HG03439 (cell line): Measurements from ENCODE around the gene RAPGEF4.
"Not testable (repeated sequence)": the region's sequence is repeated elsewhere in the genome, so short reads cannot be mapped to it uniquely, and the experiment has no call there.

Experiments used
- ATAC-seq: cut with Tn5 transposase; IDR thresholded peaks from one replicate; pipeline ENCODE4 v1.9.1; 2021; ENCODE audit warnings: mild to moderate bottlenecking, moderate library complexity; ENCODE audit not compliant: unreplicated experiment

The RAPGEF4 gene

DNA sequence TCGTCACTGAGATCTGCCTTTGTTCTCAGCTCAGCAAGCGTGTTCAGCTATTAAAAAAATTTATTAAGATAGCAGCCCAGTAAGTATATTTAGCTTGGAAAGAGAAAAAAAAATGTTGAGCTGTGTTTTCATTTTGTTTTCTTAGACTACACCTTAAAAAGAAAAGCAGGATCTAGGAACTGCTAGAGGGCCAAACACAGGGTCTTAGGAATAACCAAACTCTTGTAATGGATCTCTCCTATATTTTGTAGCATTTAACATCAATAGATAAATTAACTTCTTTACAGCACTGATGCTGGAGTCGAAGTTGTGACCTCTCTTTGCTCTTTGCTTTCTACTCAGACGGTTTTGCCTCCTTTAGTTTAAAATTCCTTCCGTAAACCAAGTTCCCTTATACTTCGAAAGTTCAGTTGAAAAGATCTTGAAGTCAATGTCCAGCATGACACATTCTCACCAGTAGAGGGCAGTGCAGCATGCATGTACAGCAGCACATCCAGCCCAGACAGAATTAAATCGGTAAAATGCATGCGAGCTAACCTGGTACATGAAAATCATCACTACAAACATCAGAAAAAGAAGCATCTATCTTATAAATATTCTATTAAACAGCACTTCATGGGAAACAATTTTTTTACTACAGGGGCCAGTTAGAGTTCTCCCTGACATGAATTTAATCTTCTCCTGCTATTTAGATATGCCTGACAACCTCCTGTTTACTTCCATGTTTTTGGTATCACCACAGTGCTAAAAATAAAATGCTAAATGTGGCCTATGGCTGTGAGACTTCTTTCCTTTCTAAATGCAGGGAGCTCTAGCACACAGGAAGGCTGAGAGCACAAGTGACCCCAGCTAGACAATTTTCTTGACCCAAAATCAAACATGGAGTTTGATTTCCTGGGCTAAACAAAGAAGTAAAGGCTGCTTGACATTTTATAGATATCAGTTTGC, 291.8 kb downstream of the RAPGEF4 start:
- ATAC-seq: no peak

DNA sequence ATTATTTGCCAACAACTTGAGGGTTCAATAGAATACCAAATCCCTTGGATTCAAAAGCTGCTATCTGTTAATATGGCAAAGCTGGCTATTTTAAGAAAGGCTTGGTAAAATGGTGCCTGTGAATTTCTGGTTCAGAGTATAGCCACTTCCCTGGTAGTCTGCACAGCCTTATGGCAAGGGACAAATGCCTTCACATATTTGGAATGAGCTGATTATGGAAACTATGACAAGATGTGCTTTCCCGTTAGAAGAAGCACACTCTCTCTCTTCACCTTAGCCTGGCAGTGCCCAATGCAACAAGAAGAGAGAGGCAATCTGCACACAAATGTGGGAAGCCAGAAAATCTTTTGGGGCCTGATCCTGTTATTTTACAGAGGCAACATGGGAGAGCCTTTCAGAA, 292.5 kb downstream of the RAPGEF4 start:
- ATAC-seq: no peak

DNA sequence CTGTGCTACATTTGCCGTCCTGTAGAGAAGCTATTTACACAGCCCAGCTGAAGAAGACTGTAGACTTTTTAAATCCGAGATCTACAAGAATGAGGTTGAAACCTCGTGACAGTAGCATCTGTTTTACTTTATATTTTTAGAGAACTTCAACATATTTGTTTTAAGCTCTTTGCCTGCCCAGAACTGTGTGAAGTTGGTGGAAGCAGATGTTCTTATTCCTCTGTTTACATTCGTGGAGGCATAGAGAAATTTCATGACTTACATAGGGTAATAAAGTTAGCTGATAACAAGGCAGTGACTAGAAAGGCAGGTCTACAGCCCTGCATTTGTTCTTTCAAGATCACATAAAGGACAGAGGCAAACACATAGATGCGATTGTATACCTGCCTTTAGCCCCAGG, 293.0 kb downstream of the RAPGEF4 start:
- ATAC-seq: no peak

DNA sequence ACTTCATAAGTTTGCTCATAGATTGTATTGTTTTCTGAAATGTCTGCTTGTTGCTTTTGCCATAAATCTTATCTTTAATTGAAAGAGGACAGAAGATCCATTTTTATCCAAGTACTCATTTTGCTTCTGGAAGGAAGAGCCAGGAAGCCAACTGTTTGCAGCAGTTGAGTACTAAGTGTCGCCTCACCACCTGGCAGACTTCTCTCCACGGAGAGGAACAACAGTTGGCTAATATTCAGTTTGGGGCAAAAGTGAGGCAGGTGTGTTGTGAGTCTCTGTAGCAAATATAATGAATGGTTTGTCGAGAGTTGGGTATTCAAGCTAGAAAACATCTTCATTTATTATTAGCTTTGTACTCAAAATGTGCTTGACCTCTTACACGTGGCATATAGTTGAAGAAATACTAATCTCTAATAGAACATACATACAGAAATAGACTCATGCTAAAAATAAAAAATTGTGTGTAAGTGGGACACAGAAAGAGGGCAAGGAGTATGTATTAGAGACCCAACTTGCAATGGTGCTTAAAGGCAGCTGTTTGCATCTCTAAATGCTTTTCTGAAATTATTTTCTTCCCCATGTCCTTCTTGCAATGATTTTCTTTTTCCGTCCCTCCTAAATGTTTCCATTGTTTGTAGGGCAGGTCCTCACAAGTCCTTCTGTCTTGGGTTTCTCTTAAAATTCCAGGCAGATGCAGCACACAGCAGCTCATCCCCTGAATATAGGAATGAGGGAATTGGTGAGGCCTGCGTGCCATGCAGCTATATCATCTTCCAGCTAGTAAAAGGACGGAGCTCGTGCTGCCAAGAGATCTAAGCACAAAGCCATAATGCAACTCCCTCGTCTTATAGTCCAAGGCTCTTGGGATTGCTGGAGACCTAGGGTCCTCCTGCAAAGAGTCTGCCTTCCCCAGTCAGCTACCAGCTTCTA, 295.2 kb downstream of the RAPGEF4 start:
- ATAC-seq: no peak

DNA sequence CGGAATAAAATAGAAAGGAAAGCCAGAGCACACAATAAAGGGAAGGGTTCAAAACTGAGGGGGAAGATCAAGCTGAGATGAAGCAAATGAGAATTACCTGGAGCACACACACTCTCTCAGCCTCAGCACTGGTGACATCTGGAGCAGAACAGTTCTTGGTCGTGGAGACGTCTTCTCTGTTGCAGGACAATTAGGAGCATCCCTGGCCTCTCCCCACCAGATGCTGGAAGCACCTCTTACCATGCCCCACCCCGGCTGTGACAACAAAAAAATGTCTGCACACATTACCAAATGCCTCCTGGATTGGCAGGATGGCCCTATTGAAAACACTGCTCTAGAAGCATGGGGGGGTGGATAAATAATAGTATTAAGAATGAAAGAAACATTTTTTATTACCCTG, 296.4 kb downstream of the RAPGEF4 start:
- no peak for ATAC-seq

DNA sequence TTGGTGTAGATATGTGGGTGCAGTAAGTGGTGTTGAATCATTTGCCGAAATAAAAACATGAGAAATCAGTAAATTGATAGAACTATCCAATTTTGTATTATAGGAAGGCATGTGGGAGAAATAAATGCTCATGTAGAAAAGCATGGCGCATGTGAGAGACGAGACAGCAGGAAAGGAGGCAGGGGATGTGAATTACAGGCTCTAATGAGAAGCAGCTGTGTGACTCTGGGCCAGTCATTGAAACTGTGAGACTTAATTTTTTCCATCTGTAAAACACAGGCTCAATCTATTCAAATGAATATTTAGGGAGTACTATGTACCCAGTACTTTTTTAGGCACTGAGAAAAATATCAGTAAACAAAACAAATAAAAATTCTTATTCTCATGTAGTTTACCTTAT, 297.4 kb downstream of the RAPGEF4 start:
- ATAC-seq: no peak

DNA sequence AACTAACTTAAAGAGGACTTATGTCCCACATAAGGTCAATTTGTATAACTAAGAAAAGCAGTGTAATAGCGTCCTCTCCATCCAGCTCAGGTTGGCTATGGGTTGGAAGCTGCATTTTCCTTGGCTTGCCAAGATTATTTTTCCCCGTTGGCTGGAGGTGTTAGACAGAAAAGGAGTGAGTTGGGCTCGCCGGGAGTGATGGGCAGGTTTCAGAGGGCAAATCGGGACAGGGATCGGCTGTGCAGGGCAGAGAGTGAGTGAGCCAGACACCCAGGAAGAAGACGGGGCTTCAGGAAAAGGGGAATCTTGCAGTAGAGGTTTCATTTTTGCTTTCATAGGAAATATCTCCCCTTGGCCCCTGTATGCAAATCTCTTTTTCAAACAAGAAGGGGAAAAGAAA, 298.5 kb downstream of the RAPGEF4 start:
- no peak for ATAC-seq

DNA sequence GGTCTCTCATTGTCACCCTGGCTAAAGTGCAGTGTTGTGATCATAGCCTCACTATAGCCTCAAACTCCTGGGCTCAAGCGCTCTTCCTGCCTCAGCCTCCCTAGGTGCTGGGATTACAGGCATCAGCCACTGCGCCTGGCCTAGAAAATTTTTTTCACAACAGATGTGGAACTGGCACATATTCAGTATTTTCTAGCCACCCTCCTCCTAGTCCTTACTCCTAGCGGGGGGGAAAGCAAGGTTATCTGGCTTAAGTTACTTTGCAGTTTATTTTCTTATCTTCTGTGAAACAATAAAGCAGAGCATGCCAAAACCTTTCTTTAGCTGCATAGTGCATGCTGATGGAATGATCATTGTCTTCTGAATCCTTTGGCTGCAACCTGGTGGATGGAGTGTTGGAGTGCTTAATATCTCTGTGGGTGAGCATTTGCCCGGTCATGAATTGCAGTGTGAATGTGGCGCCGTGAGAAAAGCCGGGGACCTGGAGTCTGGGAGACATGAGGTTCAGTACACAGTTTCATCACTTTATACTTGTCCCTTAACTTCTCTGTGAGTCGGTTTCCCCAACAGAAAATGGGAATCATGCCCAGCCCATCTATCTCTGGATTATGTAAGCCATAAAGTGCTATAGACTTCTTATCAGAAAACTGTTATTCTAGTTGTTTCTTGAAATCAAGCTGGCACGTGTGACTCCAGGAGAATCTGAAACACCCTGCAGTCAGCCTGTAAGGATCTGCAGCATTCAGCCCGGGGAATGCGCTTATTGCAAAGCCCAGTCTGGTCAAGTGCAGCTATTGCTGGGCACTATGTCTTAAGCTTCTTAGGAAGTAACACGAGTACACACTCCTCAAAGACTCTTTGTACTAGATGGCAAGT, 301.8 kb downstream of the RAPGEF4 start:
- no peak for ATAC-seq

DNA sequence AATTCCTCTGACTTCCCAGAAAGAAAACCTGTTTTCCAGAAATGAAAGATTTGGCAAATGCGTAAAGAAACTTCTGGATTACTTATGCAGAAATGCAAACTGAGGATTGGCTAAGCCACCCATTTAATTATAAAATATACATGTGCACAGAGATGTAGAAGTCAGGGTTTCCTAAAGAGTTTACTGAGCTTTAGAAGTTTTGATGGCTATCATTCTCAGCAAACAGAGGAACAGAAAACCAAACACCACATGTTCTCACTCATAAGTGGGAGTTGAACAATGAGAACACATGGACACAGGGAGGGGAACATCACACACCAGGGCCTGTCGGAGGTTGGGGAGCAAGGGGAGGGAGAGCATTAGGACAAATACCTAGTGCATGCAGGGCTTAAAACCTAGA, 302.6 kb downstream of the RAPGEF4 start:
- ATAC-seq: not testable (repeated sequence)

DNA sequence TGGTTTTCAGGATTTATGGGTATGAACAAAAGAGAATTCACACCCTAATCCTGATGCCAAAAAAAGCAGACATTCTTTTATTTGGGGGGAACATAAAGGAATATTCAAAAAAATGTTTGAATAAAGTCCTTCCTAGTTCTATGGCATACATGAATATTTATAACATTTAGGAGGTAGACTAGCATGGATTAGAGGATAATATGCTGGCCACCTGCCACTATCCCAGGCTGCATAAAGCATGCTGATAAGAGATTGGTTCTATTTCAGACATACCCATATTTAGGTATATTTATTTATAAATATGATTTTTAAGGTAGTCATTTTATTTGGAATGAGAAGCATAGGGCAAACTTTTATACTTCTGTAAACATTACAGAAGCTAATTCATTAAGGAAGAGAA, 305.1 kb downstream of the RAPGEF4 start:
- ATAC-seq: no peak

DNA sequence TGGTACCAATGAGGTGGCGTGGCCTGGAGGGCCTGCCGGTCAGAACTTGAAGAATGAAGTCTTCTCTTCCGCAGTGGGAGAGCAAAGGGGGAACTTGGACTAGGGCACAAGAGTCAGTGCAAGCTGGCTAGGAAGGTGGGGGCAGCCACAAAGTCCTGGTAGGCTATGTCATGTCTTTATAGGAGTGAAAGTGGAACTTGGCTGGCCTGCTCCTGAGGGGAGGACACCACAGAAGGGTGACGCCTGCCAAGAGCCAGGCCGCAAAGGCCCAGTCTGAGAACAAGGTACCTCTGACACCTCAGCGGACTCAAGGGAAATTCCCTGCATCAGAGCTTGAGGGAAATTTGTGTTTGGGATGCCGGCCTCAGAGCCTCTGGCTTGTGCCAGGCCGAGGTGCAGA, 307.8 kb downstream of the RAPGEF4 start:
- no peak for ATAC-seq

DNA sequence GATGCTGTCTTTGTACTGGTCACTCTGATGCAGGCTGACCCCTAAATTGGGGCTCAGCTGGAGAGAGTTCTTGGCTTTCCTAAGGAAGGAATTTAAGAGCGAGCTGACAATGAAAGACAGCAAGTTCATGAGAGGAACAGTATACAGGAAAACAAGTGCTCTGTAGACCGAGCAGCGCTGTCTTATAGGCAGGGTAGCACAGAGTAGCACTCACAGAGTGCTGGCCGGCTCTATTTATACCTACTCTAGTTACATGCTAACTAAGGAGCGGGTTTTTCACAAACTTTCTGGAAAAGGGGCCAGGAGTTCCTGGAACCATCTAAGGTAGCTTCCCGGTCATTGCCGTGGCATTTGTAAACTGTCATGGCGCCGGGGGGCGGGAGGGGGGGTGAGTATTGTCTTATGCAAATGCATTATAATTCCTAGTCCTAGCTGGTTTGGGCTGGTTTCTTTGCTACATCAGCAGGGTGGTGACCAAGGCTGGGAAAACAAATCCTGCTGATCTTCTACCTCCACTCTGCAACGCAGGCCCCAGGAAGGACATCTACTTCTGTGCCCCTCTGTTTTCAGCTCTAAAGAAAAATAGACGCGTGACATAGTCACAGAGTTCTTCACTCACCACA, 308.4 kb downstream of the RAPGEF4 start:
- no peak for ATAC-seq

DNA sequence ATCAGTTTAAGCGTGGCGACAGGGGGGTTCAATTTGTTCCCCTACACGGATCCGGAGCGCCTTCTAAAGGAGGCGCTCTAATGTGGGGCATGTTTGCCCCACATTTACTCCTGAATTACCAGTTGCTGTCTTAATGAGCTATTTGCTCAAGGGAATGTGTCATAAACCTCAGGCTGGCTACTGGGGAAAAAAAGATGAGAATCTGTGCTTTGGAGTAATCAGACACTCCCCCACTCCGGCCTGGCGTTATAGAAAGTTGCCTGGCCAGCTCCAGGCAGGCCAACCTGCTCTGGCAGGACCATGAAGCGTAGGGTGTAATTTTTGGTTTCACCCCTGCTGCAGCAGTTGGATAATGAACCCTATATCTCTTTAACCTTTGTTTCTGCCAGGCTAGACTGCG, 309.0 kb downstream of the RAPGEF4 start:
- ATAC-seq: no peak

DNA sequence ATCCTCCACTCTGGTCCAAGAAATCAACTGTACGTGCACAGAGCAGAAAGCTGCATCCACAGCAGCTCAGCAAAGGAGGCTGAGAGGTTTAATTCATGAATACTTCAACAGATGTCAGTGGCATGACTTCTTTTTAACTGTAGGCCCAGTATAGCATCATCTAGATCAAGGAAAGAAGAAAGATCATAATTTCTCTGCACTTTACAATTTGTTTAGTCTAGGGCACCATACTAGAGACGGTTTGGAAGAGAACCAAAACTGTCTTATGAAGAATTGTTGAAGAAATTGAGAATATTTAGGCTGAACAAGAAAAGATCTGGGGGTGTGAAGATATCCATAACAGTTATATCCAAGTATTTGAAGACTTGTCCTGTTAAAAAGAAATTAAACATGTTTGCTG, 309.5 kb downstream of the RAPGEF4 start:
- no peak for ATAC-seq

DNA sequence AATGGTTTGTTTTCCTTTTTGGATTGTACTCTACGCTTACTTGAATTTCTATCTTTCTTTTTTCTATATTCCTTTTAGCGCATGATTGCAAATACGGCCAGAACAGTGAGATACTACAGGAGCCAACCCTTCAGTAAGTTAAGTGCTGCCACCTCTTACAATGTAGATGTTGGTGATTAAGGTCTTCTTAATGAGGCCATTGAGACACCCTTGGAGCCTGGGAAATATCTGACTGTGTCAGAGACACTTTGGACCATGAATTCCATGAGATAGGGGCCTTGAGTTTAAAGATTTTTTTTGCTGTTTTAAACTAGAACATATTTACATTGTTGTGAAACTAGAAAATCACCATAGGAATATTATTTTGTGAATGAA, 312.9 kb downstream of the RAPGEF4 start:
- no peak for ATAC-seq

DNA sequence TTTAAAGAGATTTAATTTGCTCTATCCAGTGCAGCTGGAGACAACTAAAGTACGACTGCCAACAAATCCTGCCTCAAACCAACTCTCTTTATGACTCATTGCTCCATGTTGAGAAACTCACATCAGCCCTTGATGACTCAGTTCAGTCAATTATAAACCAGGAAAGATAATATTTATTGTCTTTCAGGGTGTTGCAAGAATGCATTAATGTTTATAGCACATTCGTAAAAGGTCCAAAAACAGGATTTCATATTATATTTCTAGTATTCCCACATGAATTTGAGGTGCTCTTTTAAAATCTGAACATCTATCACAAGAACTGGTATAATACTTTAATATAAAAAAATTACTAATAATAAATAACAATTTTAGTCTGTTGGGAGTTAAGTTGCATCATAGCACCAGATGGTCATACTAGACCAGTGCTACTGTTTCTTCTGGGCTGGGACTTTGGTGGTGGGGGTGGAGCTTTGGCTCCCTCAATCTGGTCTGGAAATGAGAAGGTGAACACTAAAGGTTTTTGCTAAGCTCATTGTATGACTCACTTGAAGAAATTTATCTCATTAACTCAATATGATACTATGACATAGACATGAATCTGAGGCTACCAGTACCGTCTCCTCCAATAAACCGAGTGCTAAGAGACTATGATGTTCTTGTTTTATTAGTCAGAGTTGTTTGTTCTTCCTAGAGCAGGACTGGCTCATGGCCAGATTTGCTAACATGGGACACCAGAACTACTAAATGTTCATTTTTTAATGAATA, 313.4 kb downstream of the RAPGEF4 start:
- peak; percentile 80 for ATAC-seq

DNA sequence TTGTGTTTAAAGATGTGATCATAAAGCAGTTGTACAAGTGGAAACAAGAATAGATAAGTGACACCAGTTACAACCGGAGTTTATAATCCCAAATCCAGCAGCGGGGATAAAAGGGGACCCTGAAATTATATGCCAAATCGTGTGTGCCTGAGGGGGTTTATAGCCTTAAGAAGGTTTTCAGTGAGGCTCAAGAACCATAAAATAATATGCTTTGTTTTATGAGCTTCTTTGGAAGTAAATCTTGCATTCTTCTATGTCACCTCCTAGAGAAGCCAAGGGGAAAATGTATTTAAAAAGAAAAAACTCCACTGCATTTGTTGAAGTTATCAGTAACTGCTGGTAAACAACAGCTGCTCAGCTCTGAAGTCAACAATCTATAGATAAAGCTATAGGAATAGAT, 314.2 kb downstream of the RAPGEF4 start:
- ATAC-seq: no peak

DNA sequence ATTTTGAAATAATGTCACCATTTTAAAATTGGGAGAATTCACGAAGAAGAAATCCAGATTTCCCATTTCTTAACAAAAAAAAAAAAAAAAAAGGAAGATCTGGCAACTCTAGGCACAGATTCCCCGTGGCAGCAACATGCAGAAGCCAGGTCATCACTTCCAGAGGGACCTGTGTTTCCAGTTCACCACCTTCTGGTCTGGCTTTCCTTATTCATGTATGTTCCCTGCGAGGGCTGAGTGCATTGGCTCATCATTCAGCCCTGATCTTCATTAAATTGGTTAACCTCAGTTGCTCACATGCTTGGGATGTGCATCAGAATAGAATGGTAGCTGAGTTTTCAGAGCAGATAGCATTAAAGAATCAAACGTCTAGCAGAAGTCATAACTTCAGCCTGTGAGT, 315.0 kb downstream of the RAPGEF4 start:
- no peak for ATAC-seq

DNA sequence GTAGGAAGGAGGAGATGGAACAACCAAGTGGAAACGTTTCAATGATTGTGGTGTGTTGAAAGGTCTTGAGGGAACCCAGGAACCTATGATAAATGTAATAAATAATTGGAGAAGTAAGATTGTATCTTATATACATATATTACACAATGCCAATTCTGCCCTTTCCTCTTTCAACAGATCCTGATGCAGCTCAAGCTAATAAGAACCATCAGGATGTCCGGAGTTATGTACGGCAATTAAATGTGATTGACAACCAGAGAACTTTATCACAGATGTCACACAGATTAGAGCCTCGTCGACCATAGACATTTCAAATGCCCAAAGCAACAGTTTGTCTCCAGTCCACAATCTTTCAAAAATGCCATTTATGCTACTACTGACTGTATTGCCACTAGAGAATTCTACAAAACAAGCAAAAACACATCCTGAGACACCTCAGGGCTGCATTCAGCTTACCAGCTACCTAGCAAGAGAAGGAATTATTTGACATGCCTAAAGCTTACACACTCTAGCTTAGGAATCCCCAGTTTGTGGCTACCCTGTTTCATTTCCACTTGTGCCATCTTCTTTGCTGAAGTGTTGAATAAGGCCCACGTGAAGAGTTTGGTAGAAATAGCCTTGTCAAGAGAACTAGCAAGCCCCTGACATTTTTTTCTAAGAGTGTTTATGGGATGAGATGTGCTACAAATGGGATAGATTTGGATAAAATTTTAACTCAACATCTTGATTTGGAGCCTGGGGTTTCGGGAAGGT, 316.0 kb downstream of the RAPGEF4 start:
- no peak for ATAC-seq
